ENCODE data around the gene NAXE.

DNA sequence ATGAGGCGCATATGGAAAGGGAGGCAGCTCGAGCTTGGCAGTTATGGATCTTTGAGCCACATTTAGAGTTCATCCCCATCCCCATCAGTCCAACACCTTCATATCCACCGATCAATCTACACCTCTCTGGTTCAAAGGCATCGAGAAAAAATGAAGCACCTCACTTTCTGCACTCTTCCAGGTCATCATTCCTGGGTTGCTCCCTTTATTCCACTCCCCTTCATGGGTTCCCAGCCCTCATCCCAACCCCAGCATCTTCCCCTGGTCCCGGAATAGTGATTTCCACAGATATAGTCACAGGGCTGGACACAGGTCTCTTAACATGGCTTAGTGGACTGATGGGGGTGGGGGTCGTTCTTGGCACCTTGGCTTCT, 28.0 kb downstream of the NAXE start:
- TF ChIP-seq SP1 (IDR thresholded peaks at IDR 0.05): no peak
- no peak for TF ChIP-seq HDGF (IDR thresholded peaks at IDR 0.05; ENCODE audit: borderline replicate concordance)
- TF ChIP-seq BHLHE40 (IDR thresholded peaks at IDR 0.05; ENCODE audit: borderline replicate concordance): no peak
- no peak for TF ChIP-seq SUZ12 (IDR thresholded peaks at IDR 0.05)
- TF ChIP-seq FOXK2 (IDR thresholded peaks at IDR 0.05): no peak
- no peak for TF ChIP-seq L3MBTL2 (conservative IDR thresholded peaks at IDR 0.05)
- no peak for TF ChIP-seq FOXA1 (IDR thresholded peaks at IDR 0.05)
- no peak for TF ChIP-seq TARDBP (IDR thresholded peaks at IDR 0.05)
- no peak for TF ChIP-seq ZNF384 (IDR thresholded peaks at IDR 0.05)
- TF ChIP-seq FOXM1 (IDR thresholded peaks at IDR 0.05; ENCODE audit: borderline replicate concordance): no peak
- no peak for TF ChIP-seq PKNOX1 (IDR thresholded peaks at IDR 0.05)
- no peak for TF ChIP-seq NFRKB (IDR thresholded peaks at IDR 0.05)
- TF ChIP-seq ARNT (IDR thresholded peaks at IDR 0.05): no peak

Data from HEK293T (cell line).